Activated T-cell treated with anti-CD3 and anti-CD28 coated beads, Interleukin-2, amount 50 U/mL, for 72 hours (primary cell): Measurements from ENCODE around the gene CEP85L. TPM values are rescaled to one million over a fixed set of nuclear protein-coding genes. Genes with fewer than 3 reads are reported as not detected.
"Not testable (repeated sequence)": the region's sequence is repeated elsewhere in the genome, so short reads cannot be mapped to it uniquely, and the experiment has no call there.

ENCODE experiments used
- ATAC-seq, 2 donors: fragments of 150-1000 bp; cut with Tn5 transposase; replicated peaks in 1 of 2; 2 replicates each; pipeline ENCODE4 v1.10.0; 2021; ENCODE audit warnings: moderate library complexity in 2 of 2, mild to moderate bottlenecking in 1 of 2
- DNase-seq, 2 donors: peaks; one replicate each; pipeline ENCODE4 v3.0.0; 2021 to 2022; ENCODE audit warnings: mixed read lengths in 1 of 2
- H3K27ac Mint-ChIP-seq: one replicate; pipeline ENCODE4 v1.8.0; 2022; ENCODE audit warnings: mild to moderate bottlenecking, moderate library complexity, mixed read lengths
- H3K27me3 Mint-ChIP-seq: one replicate; pipeline ENCODE4 v1.8.0; 2022; ENCODE audit warnings: low read depth, mixed read lengths
- H3K36me3 Mint-ChIP-seq, 2 donors: one replicate each; pipeline ENCODE4 v1.8.0; 2022; ENCODE audit warnings: mixed read lengths in 2 of 2, mild to moderate bottlenecking in 1 of 2; ENCODE audit not compliant: insufficient read depth in 2 of 2
- H3K4me1 Mint-ChIP-seq: one replicate; pipeline ENCODE4 v1.8.0; 2022; ENCODE audit warnings: low read depth, mixed read lengths
- H3K4me3 Mint-ChIP-seq, 2 donors: one replicate each; pipeline ENCODE4 v1.8.0; 2022; ENCODE audit warnings: mild to moderate bottlenecking in 2 of 2, mixed read lengths in 2 of 2, moderate library complexity in 2 of 2
- H3K9me3 Mint-ChIP-seq, 2 donors: one replicate each; pipeline ENCODE4 v1.8.0; 2022; ENCODE audit warnings: mixed read lengths in 2 of 2
- total RNA-seq, 2 donors: library from RNA; stranded (reverse); gene quantifications; one replicate each; pipeline ENCODE4 v1.2.3, GENCODE V29; 2022

CEP85L gene
- total RNA-seq, 2 donors from 2014 or later: 32.4 to 44.7 TPM

- H3K4me1 Mint-ChIP-seq: peaks cover 14% of the 10 kb centered on the region
- no peak overlapping the region for H3K4me3 Mint-ChIP-seq
- no peaks in the 10 kb centered on the region for H3K9me3 Mint-ChIP-seq
- H3K27me3 Mint-ChIP-seq: no peaks in the 10 kb centered on the region
- H3K27ac Mint-ChIP-seq: peak overlapping the region; percentile 43
- H3K36me3 Mint-ChIP-seq: peaks cover 10 to 25% of the 10 kb centered on the region in 2 donors
- ATAC-seq: no peak
- DNase-seq: no peak
These were observed 182.5 kb downstream of the CEP85L start for GRCh38 chr6:118468682-118469465.

GRCh38 chr6:118467181-118467580, 184.2 kb downstream of the CEP85L start:
- DNase-seq: no peak
- no peak overlapping the region for H3K4me3 Mint-ChIP-seq
- peaks cover 10 to 27% of the 10 kb centered on the region in 2 donors for H3K36me3 Mint-ChIP-seq
- H3K4me1 Mint-ChIP-seq: peaks cover 14% of the 10 kb centered on the region
- ATAC-seq: peak; percentile 83 to 97
- H3K27ac Mint-ChIP-seq: peak overlapping the region; percentile 13
- no peaks in the 10 kb centered on the region for H3K27me3 Mint-ChIP-seq
- H3K9me3 Mint-ChIP-seq: no peaks in the 10 kb centered on the region

- Mint-ChIP-seq H3K9me3 (no peaks in the 10 kb centered on the region), H3K36me3 (peaks cover 10 to 27% of the 10 kb centered on the region in 2 donors), H3K4me1 (peaks cover 14% of the 10 kb centered on the region), H3K4me3 (no peak overlapping the region), H3K27ac (no peak overlapping the region), H3K27me3 (no peaks in the 10 kb centered on the region)
- DNase-seq (no peak), ATAC-seq (no peak)
These were observed 186.8 kb downstream of the CEP85L start for GRCh38 chr6:118464620-118465019.

- DNase-seq (no peak), ATAC-seq (no peak)
- Mint-ChIP-seq H3K4me1 (no peaks in the 10 kb centered on the region), H3K4me3 (no peak overlapping the region), H3K36me3 (peaks cover 5 to 13% of the 10 kb centered on the region in 2 donors), H3K27me3 (no peaks in the 10 kb centered on the region), H3K9me3 (no peaks in the 10 kb centered on the region), H3K27ac (no peak overlapping the region)
These were observed 190.4 kb downstream of the CEP85L start for GRCh38 chr6:118460958-118461470.

GRCh38 chr6:118456982-118457381, 194.4 kb downstream of the CEP85L start:
- Mint-ChIP-seq H3K36me3 (peaks cover 2 to 12% of the 10 kb centered on the region in 2 donors), H3K4me3 (no peak overlapping the region), H3K27ac (no peak overlapping the region), H3K9me3 (peaks cover 7 to 16% of the 10 kb centered on the region in 2 donors), H3K27me3 (no peaks in the 10 kb centered on the region), H3K4me1 (no peaks in the 10 kb centered on the region)
- no peak for ATAC-seq
- no peak for DNase-seq

GRCh38 chr6:118451839-118452238, 199.6 kb downstream of the CEP85L start:
- ATAC-seq (no peak), DNase-seq (no peak)
- Mint-ChIP-seq H3K27me3 (no peaks in the 10 kb centered on the region), H3K4me1 (no peaks in the 10 kb centered on the region), H3K9me3 (peaks cover 21 to 24% of the 10 kb centered on the region in 2 donors), H3K27ac (peak overlapping the region; percentile 5), H3K4me3 (no peak overlapping the region), H3K36me3 (peaks cover 11 to 32% of the 10 kb centered on the region in 2 donors)

GRCh38 chr6:118444796-118445195, 206.6 kb downstream of the CEP85L start:
- DNase-seq (no peak), ATAC-seq (no peak)
- no peak overlapping the region for H3K4me3 Mint-ChIP-seq
- H3K9me3 Mint-ChIP-seq: peaks cover 12 to 23% of the 10 kb centered on the region in 2 donors
- H3K27ac Mint-ChIP-seq: no peak overlapping the region
- H3K27me3 Mint-ChIP-seq: no peaks in the 10 kb centered on the region
- no peaks in the 10 kb centered on the region for H3K4me1 Mint-ChIP-seq
- peaks cover 14 to 26% of the 10 kb centered on the region in 2 donors for H3K36me3 Mint-ChIP-seq

- peaks cover 4 to 5% of the 10 kb centered on the region in 2 donors for H3K36me3 Mint-ChIP-seq
- H3K27ac Mint-ChIP-seq: no peak overlapping the region
- H3K27me3 Mint-ChIP-seq: no peaks in the 10 kb centered on the region
- H3K9me3 Mint-ChIP-seq: peaks cover 7 to 23% of the 10 kb centered on the region in 2 donors
- no peaks in the 10 kb centered on the region for H3K4me1 Mint-ChIP-seq
- ATAC-seq: no peak
- DNase-seq: no peak
- no peak overlapping the region for H3K4me3 Mint-ChIP-seq
These were observed 214.9 kb downstream of the CEP85L start for GRCh38 chr6:118436482-118436881.

- not testable (repeated sequence) for H3K27me3 Mint-ChIP-seq, ATAC-seq, H3K27ac Mint-ChIP-seq, DNase-seq, H3K4me1 Mint-ChIP-seq, H3K4me3 Mint-ChIP-seq
- Mint-ChIP-seq H3K9me3 (peaks cover 12 to 19% of the 10 kb centered on the region in 2 donors), H3K36me3 (peaks cover 6 to 11% of the 10 kb centered on the region in 2 donors)
These were observed 217.2 kb downstream of the CEP85L start for GRCh38 chr6:118434147-118434546.

- Mint-ChIP-seq H3K9me3 (peaks cover 13 to 14% of the 10 kb centered on the region in 2 donors), H3K36me3 (peaks cover 13% of the 10 kb centered on the region in 2 donors)
- not testable (repeated sequence) for DNase-seq, H3K4me1 Mint-ChIP-seq, ATAC-seq, H3K27ac Mint-ChIP-seq, H3K27me3 Mint-ChIP-seq, H3K4me3 Mint-ChIP-seq
These were observed 230.1 kb downstream of the CEP85L start for GRCh38 chr6:118421312-118421711.

- Mint-ChIP-seq H3K4me1 (no peaks in the 10 kb centered on the region), H3K4me3 (no peak overlapping the region)
- no peak for ATAC-seq
These were observed 231.7 kb downstream of the CEP85L start for GRCh38 chr6:118419448-118420394.

More at GRCh38 chr6:118419448-118420394, 231.7 kb downstream of the CEP85L start:
- no peak overlapping the region for H3K27ac Mint-ChIP-seq
- peaks cover 7 to 9% of the 10 kb centered on the region in 2 donors for H3K36me3 Mint-ChIP-seq
- no peaks in the 10 kb centered on the region for H3K27me3 Mint-ChIP-seq
- H3K9me3 Mint-ChIP-seq: peaks cover 10 to 13% of the 10 kb centered on the region in 2 donors
- DNase-seq: no peak
